GM21390 (cell line): ENCODE measurements around the gene VIPR2.

Experiments
- ATAC-seq: cut with Tn5 transposase; IDR thresholded peaks from one replicate; pipeline ENCODE4 v1.9.1; 2021; ENCODE audit not compliant: unreplicated experiment

VIPR2 gene

GRCh38 chr7:159158125-159158887 is 13.6 kb upstream of the VIPR2 start:
- no peak for ATAC-seq

GRCh38 chr7:159157714-159158113 is 13.0 kb upstream of the VIPR2 start:
- ATAC-seq = no peak

- ATAC-seq = no peak
Observed at GRCh38 chr7:159156436-159157245, 12.0 kb upstream of the VIPR2 start.

GRCh38 chr7:159155410-159155809 is 10.7 kb upstream of the VIPR2 start:
- ATAC-seq = no peak

- no peak for ATAC-seq
Observed at GRCh38 chr7:159154243-159154642, 9.6 kb upstream of the VIPR2 start.

GRCh38 chr7:159153511-159153910 is 8.8 kb upstream of the VIPR2 start:
- no peak for ATAC-seq

- no peak for ATAC-seq
Observed at GRCh38 chr7:159152816-159153215, 8.1 kb upstream of the VIPR2 start.

- no peak for ATAC-seq
Observed at GRCh38 chr7:159151231-159151630, 6.6 kb upstream of the VIPR2 start.

GRCh38 chr7:159149488-159149887 is 4.8 kb upstream of the VIPR2 start:
- ATAC-seq = no peak

- ATAC-seq = no peak
Observed at GRCh38 chr7:159148430-159149395, 4.0 kb upstream of the VIPR2 start.

- ATAC-seq = no peak
Observed at GRCh38 chr7:159147687-159148086, 3.0 kb upstream of the VIPR2 start.

GRCh38 chr7:159147246-159147645 is 2.6 kb upstream of the VIPR2 start:
- ATAC-seq = no peak

GRCh38 chr7:159146084-159146858 is 1.6 kb upstream of the VIPR2 start:
- no peak for ATAC-seq

- ATAC-seq = no peak
Observed at GRCh38 chr7:159145490-159145855, 806 bp upstream of the VIPR2 start.

- ATAC-seq = no peak
Observed at GRCh38 chr7:159143780-159144757, 598 bp downstream of the VIPR2 start.

GRCh38 chr7:159142730-159143129 is 1.9 kb downstream of the VIPR2 start:
- no peak for ATAC-seq

- no peak for ATAC-seq
Observed at GRCh38 chr7:159142199-159142598, 2.5 kb downstream of the VIPR2 start.

- ATAC-seq = no peak
Observed at GRCh38 chr7:159141660-159142059, 3.0 kb downstream of the VIPR2 start.

GRCh38 chr7:159141167-159141566 is 3.5 kb downstream of the VIPR2 start:
- no peak for ATAC-seq
